Measurements from ENCODE around the gene CCL17. TPM values are rescaled to one million over a fixed set of nuclear protein-coding genes. Genes with fewer than 3 reads are reported as not detected.

CCL17 gene
- total and polyA plus RNA-seq, 10 of the 15 experiments (the other 5 are each of a cell fraction or from before 2014, with no cell fraction given): 1.2 to 84.9 (median 34.2) TPM

GRCh38 chr16:57432505-57432904 lies 27.9 kb downstream of the CCL17 start:
- H3K36me3 ChIP-seq (ENCODE audit: control insufficient read depth in 2 of 2, insufficient read depth in 2 of 2, low read length in 1 of 2): peaks cover 17 to 32% of the 10 kb centered on the region in 2 experiments
- ChIA-PET CTCF (interaction anchor here (0.6 to 2.7 kb wide), 6 partner anchors 12 to 88 kb away, joined by 3 to 11 read pairs (median 4); partner anchors contain the start of genes CIAPIN1 and COQ9), SMC1A (ENCODE audit: uncharacterized antibody, unreplicated experiment) (interaction anchor here (1.4 kb wide), 1 partner anchor 9 kb away, joined by 4 read pairs; no protein-coding TSS in a partner anchor), RAD21 (ENCODE audit: unreplicated experiment) (no interaction called here), POLR2A (no interaction called here)
- no peaks in the 10 kb centered on the region for H4K20me1 ChIP-seq (ENCODE audit: control insufficient read depth, insufficient read depth)
- no peak overlapping the region for H3K9ac ChIP-seq (ENCODE audit: control insufficient read depth, insufficient read depth, low read length)
- FAIRE-seq (no peak), DNase-seq (ENCODE audit: low read depth, low spot score) (no peak), ATAC-seq (no peak)
- no peak overlapping the region for H3K4me2 ChIP-seq (ENCODE audit: control insufficient read depth, insufficient read depth)
- no peaks in the 10 kb centered on the region for H3K79me2 ChIP-seq (ENCODE audit: control insufficient read depth, insufficient read depth, low read length)
- intact Hi-C loops (cut with micrococcal nuclease; ENCODE audit: unreplicated experiment) (no loop called here), in situ Hi-C loops (cut with MboI) (no loop called here)
- BruUV-seq (replicated peaks): no TSS peak
- no peaks in the 10 kb centered on the region for H3K27me3 ChIP-seq (replicated peaks in 1 of 2; ENCODE audit: control insufficient read depth in 2 of 2, insufficient read depth in 2 of 2, low read length in 1 of 2)
- TF ChIP-seq SMARCA5 (IDR thresholded peaks at IDR 0.05): no peak
- no peak for TF ChIP-seq ZBTB33 (IDR thresholded peaks at IDR 0.05)
- TF ChIP-seq ATF7 (IDR thresholded peaks at IDR 0.05; ENCODE audit: low read depth): no peak
- TF ChIP-seq RUNX3 (IDR thresholded peaks at IDR 0.05; ENCODE audit: low read length): no peak
- 97% methylated on average over 2 of the region's 2 CpGs for WGBS (ENCODE audit: insufficient coverage, insufficient replicate concordance, low lambda C conversion rate, missing lambda C conversion rate)
- no peaks in the 10 kb centered on the region for H3K9me3 ChIP-seq (replicated peaks; ENCODE audit: control insufficient read depth, insufficient read depth, low read length)
- H3K4me3 ChIP-seq: no peak overlapping the region
- H3K27ac ChIP-seq (ENCODE audit: control insufficient read depth, insufficient read depth): no peak overlapping the region
- no peak overlapping the region for H2AFZ ChIP-seq (ENCODE audit: control insufficient read depth, low read depth, low read length)
- no peaks in the 10 kb centered on the region for H3K4me1 ChIP-seq (ENCODE audit: control insufficient read depth, insufficient read depth, low read length)

DNA sequence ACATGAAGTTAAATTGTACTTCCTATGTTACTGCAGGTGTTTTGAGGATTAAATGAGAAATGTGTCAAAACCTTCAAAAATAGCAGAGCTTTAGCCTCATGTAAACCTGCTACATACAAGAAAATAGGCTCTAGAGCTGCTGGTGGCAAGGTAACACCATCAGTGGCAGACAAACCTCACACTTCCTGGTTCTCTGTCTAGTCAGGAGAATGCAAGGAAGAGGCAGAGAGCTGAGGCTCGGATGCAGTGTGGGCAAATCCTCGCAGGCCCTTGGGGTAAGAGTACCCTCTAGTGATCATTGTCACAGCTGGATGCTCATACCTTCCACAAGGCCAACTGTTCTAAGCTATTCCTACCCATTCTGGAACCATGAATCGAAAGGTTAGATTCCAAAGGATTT lies 28.4 kb downstream of the CCL17 start:
- ChIA-PET CTCF (interaction anchor here (0.9 to 1.7 kb wide), 5 partner anchors 11 to 88 kb away, joined by 3 to 11 read pairs (median 4); partner anchors contain the start of genes CIAPIN1 and COQ9), RAD21 (ENCODE audit: unreplicated experiment) (no interaction called here), SMC1A (ENCODE audit: uncharacterized antibody, unreplicated experiment) (interaction anchor here (0.7 to 1.4 kb wide), 2 partner anchors 9 to 14 kb away, joined by 3 to 4 read pairs; no protein-coding TSS in a partner anchor), POLR2A (no interaction called here)
- peaks cover 17 to 32% of the 10 kb centered on the region in 2 experiments for H3K36me3 ChIP-seq (ENCODE audit: control insufficient read depth in 2 of 2, insufficient read depth in 2 of 2, low read length in 1 of 2)
- H2AFZ ChIP-seq (ENCODE audit: control insufficient read depth, low read depth, low read length): no peak overlapping the region
- ATAC-seq (no peak), DNase-seq (ENCODE audit: low read depth, low spot score) (no peak), FAIRE-seq (no peak)
- in situ Hi-C loops (cut with MboI) (no loop called here), intact Hi-C loops (cut with micrococcal nuclease; ENCODE audit: unreplicated experiment) (no loop called here)
- no peak overlapping the region for H3K4me3 ChIP-seq
- H3K9ac ChIP-seq (ENCODE audit: control insufficient read depth, insufficient read depth, low read length): no peak overlapping the region
- H3K9me3 ChIP-seq (replicated peaks; ENCODE audit: control insufficient read depth, insufficient read depth, low read length): no peaks in the 10 kb centered on the region
- H3K27ac ChIP-seq (ENCODE audit: control insufficient read depth, insufficient read depth): no peak overlapping the region
- no peaks in the 10 kb centered on the region for H4K20me1 ChIP-seq (ENCODE audit: control insufficient read depth, insufficient read depth)
- H3K4me1 ChIP-seq (ENCODE audit: control insufficient read depth, insufficient read depth, low read length): no peaks in the 10 kb centered on the region
- H3K27me3 ChIP-seq (replicated peaks in 1 of 2; ENCODE audit: control insufficient read depth in 2 of 2, insufficient read depth in 2 of 2, low read length in 1 of 2): no peaks in the 10 kb centered on the region
- no TSS peak for BruUV-seq (replicated peaks)
- H3K79me2 ChIP-seq (ENCODE audit: control insufficient read depth, insufficient read depth, low read length): no peaks in the 10 kb centered on the region
- WGBS (ENCODE audit: insufficient coverage, insufficient replicate concordance, low lambda C conversion rate, missing lambda C conversion rate): 97% methylated on average over 3 of the region's 3 CpGs
- H3K4me2 ChIP-seq (ENCODE audit: control insufficient read depth, insufficient read depth): no peak overlapping the region
- TF ChIP-seq TAF1 (IDR thresholded peaks at IDR 0.05; ENCODE audit: borderline replicate concordance, low read depth, low read length) (no peak), BACH1 (IDR thresholded peaks at IDR 0.05; ENCODE audit: borderline replicate concordance) (no peak), CBX3 (IDR thresholded peaks at IDR 0.05; ENCODE audit: borderline replicate concordance, low read depth) (no peak), NFYB (IDR thresholded peaks at IDR 0.05; ENCODE audit: insufficient read depth, low read depth, low read length) (no peak), MEF2A (IDR thresholded peaks at IDR 0.05; ENCODE audit: insufficient read depth, low read depth, low read length) (no peak), NFYA (IDR thresholded peaks at IDR 0.05; ENCODE audit: borderline replicate concordance, low read depth, low read length) (no peak)
- TF ChIP-seq, protein P1, sequence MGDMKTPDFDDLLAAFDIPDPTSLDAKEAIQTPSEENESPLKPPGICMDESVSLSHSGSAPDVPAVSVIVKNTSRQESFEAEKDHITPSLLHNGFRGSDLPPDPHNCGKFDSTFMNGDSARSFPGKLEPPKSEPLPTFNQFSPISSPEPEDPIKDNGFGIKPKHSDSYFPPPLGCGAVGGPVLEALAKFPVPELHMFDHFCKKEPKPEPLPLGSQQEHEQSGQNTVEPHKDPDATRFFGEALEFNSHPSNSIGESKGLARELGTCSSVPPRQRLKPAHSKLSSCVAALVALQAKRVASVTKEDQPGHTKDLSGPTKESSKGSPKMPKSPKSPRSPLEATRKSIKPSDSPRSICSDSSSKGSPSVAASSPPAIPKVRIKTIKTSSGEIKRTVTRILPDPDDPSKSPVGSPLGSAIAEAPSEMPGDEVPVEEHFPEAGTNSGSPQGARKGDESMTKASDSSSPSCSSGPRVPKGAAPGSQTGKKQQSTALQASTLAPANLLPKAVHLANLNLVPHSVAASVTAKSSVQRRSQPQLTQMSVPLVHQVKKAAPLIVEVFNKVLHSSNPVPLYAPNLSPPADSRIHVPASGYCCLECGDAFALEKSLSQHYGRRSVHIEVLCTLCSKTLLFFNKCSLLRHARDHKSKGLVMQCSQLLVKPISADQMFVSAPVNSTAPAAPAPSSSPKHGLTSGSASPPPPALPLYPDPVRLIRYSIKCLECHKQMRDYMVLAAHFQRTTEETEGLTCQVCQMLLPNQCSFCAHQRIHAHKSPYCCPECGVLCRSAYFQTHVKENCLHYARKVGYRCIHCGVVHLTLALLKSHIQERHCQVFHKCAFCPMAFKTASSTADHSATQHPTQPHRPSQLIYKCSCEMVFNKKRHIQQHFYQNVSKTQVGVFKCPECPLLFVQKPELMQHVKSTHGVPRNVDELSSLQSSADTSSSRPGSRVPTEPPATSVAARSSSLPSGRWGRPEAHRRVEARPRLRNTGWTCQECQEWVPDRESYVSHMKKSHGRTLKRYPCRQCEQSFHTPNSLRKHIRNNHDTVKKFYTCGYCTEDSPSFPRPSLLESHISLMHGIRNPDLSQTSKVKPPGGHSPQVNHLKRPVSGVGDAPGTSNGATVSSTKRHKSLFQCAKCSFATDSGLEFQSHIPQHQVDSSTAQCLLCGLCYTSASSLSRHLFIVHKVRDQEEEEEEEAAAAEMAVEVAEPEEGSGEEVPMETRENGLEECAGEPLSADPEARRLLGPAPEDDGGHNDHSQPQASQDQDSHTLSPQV (IDR thresholded peaks at IDR 0.05): no peak
